ENCODE data around the gene TMEM184A. TPM values are rescaled to one million over a fixed set of nuclear protein-coding genes. Genes with fewer than 3 reads are reported as not detected.
A peak's percentile ranks its signal among the peaks of the same experiment; 100 is the strongest.

TMEM184A gene
- total and polyA plus RNA-seq, 4 experiments from 2014 or later: not detected

GRCh38 chr7:1588978-1589377 is 33.0 kb upstream of the TMEM184A start:
- POLR2A ChIA-PET (ENCODE audit: partially characterized antibody): no interaction called here
- peaks cover 0 to 9% (median 2%) of the 10 kb centered on the region in 8 donors for H3K9me3 Mint-ChIP-seq

GRCh38 chr7:1587738-1588137 is 31.7 kb upstream of the TMEM184A start:
- peaks cover 9% of the 10 kb centered on the region for H3K27me3 ChIP-seq (ENCODE audit: insufficient read depth, low read length)
- Mint-ChIP-seq H3K4me3 (no peak overlapping the region), H3K36me3 (peaks cover 0 to 4% of the 10 kb centered on the region in 2 donors), H3K4me1 (peaks cover 5 to 16% (median 13%) of the 10 kb centered on the region in 4 donors), H3K9me3 (peaks cover 0 to 9% (median 2%) of the 10 kb centered on the region in 8 donors), H3K27ac (no peak overlapping the region), H3K27me3 (peaks cover 22 to 31% of the 10 kb centered on the region in 2 donors)
- H3K4me1 ChIP-seq (ENCODE audit: insufficient read depth, low read length): peaks cover 16% of the 10 kb centered on the region
- no peaks in the 10 kb centered on the region for H3K36me3 ChIP-seq (ENCODE audit: insufficient read depth, low read length)
- no peak overlapping the region for H3K4me3 ChIP-seq (ENCODE audit: low read length in 2 of 2)
- no peak overlapping the region for H3K27ac ChIP-seq (ENCODE audit: low read depth, low read length)
- CTCF ChIA-PET (ENCODE audit: partially characterized antibody): no interaction called here
- peaks cover 0 to 4% of the 10 kb centered on the region in 2 donors for H3K9me3 ChIP-seq (ENCODE audit: control insufficient read depth in 1 of 2, low read length in 2 of 2)
- POLR2A ChIA-PET (ENCODE audit: partially characterized antibody): no interaction called here
- no peak for DNase-seq
- intact Hi-C loops (cut with micrococcal nuclease): no loop called here

More at GRCh38 chr7:1588978-1589377, 33.0 kb upstream of the TMEM184A start:
- peaks cover 0 to 4% of the 10 kb centered on the region in 2 donors for H3K36me3 Mint-ChIP-seq
- peaks cover 22% of the 10 kb centered on the region for H3K4me1 ChIP-seq (ENCODE audit: insufficient read depth, low read length)
- peaks cover 0 to 4% of the 10 kb centered on the region in 2 donors for H3K9me3 ChIP-seq (ENCODE audit: control insufficient read depth in 1 of 2, low read length in 2 of 2)
- intact Hi-C loops (cut with micrococcal nuclease): no loop called here
- H3K27me3 Mint-ChIP-seq: peaks cover 24 to 40% of the 10 kb centered on the region in 2 donors
- H3K27ac ChIP-seq (ENCODE audit: low read depth, low read length): no peak overlapping the region
- peaks cover 9% of the 10 kb centered on the region for H3K27me3 ChIP-seq (ENCODE audit: insufficient read depth, low read length)
- DNase-seq: no peak
- no peak overlapping the region for H3K4me3 ChIP-seq (ENCODE audit: low read length in 2 of 2)
- no peak overlapping the region for H3K4me3 Mint-ChIP-seq
- H3K36me3 ChIP-seq (ENCODE audit: insufficient read depth, low read length): no peaks in the 10 kb centered on the region
- peaks cover 8 to 23% (median 17%) of the 10 kb centered on the region in 4 donors for H3K4me1 Mint-ChIP-seq
- H3K27ac Mint-ChIP-seq: no peak overlapping the region
- CTCF ChIA-PET (ENCODE audit: partially characterized antibody): no interaction called here

- Mint-ChIP-seq H3K4me1 (peaks cover 2 to 9% (median 7%) of the 10 kb centered on the region in 4 donors), H3K27ac (no peak overlapping the region), H3K27me3 (peaks cover 18 to 25% of the 10 kb centered on the region in 2 donors), H3K9me3 (peaks cover 0 to 9% (median 2%) of the 10 kb centered on the region in 8 donors), H3K36me3 (peaks cover 0 to 4% of the 10 kb centered on the region in 2 donors), H3K4me3 (no peak overlapping the region)
- ChIA-PET CTCF (ENCODE audit: partially characterized antibody) (no interaction called here), POLR2A (ENCODE audit: partially characterized antibody) (no interaction called here)
- peaks cover 0 to 4% of the 10 kb centered on the region in 2 donors for H3K9me3 ChIP-seq (ENCODE audit: control insufficient read depth in 1 of 2, low read length in 2 of 2)
- intact Hi-C loops (cut with micrococcal nuclease): no loop called here
- H3K36me3 ChIP-seq (ENCODE audit: insufficient read depth, low read length): no peaks in the 10 kb centered on the region
- no peak overlapping the region for H3K4me3 ChIP-seq (ENCODE audit: low read length in 2 of 2)
- H3K27me3 ChIP-seq (ENCODE audit: insufficient read depth, low read length): peaks cover 9% of the 10 kb centered on the region
- H3K4me1 ChIP-seq (ENCODE audit: insufficient read depth, low read length): peaks cover 9% of the 10 kb centered on the region
- no peak overlapping the region for H3K27ac ChIP-seq (ENCODE audit: low read depth, low read length)
- DNase-seq: no peak
These were observed 31.1 kb upstream of the TMEM184A start for GRCh38 chr7:1586827-1587705.

- CTCF ChIA-PET (ENCODE audit: partially characterized antibody): no interaction called here
- peaks cover 0 to 2% (median under 1%) of the 10 kb centered on the region in 4 donors for H3K4me1 Mint-ChIP-seq
- intact Hi-C loops (cut with micrococcal nuclease): no loop called here
- POLR2A ChIA-PET (ENCODE audit: partially characterized antibody): interaction anchor here (0.6 kb wide), 1 partner anchor 82 kb away, joined by 3 read pairs; the partner anchor contains the start of gene INTS1
- no peak overlapping the region for H3K27ac ChIP-seq (ENCODE audit: low read depth, low read length)
- peaks cover 1% of the 10 kb centered on the region for H3K4me1 ChIP-seq (ENCODE audit: insufficient read depth, low read length)
- peaks cover 2% of the 10 kb centered on the region for H3K27me3 ChIP-seq (ENCODE audit: insufficient read depth, low read length)
- H3K9me3 Mint-ChIP-seq: peaks cover 0 to 6% (median 1%) of the 10 kb centered on the region in 8 donors
- H3K4me3 Mint-ChIP-seq: no peak overlapping the region
- no peaks in the 10 kb centered on the region for H3K36me3 ChIP-seq (ENCODE audit: insufficient read depth, low read length)
- peaks cover 0 to 4% of the 10 kb centered on the region in 2 donors for H3K36me3 Mint-ChIP-seq
- H3K9me3 ChIP-seq (ENCODE audit: control insufficient read depth in 1 of 2, low read length in 2 of 2): peaks cover 0 to 4% of the 10 kb centered on the region in 2 donors
- DNase-seq: no peak
- no peak overlapping the region for H3K4me3 ChIP-seq (ENCODE audit: low read length in 2 of 2)
- H3K27ac Mint-ChIP-seq: no peak overlapping the region
- H3K27me3 Mint-ChIP-seq: peaks cover 12 to 18% of the 10 kb centered on the region in 2 donors
These were observed 30.3 kb upstream of the TMEM184A start for GRCh38 chr7:1586126-1586826.

GRCh38 chr7:1585142-1585981 is 29.4 kb upstream of the TMEM184A start:
- no peak overlapping the region for H3K27ac ChIP-seq (ENCODE audit: low read depth, low read length)
- POLR2A ChIA-PET (ENCODE audit: partially characterized antibody): no interaction called here
- Mint-ChIP-seq H3K27me3 (peaks cover 2 to 10% of the 10 kb centered on the region in 2 donors), H3K9me3 (peaks cover 0 to 6% (median 1%) of the 10 kb centered on the region in 8 donors), H3K4me3 (no peak overlapping the region), H3K27ac (no peak overlapping the region), H3K4me1 (peaks cover 0 to 2% (median 1%) of the 10 kb centered on the region in 4 donors), H3K36me3 (peaks cover 0 to 4% of the 10 kb centered on the region in 2 donors)
- no peaks in the 10 kb centered on the region for H3K27me3 ChIP-seq (ENCODE audit: insufficient read depth, low read length)
- H3K4me1 ChIP-seq (ENCODE audit: insufficient read depth, low read length): no peaks in the 10 kb centered on the region
- H3K9me3 ChIP-seq (ENCODE audit: control insufficient read depth in 1 of 2, low read length in 2 of 2): peaks cover 0 to 4% of the 10 kb centered on the region in 2 donors
- no peak overlapping the region for H3K4me3 ChIP-seq (ENCODE audit: low read length in 2 of 2)
- no peak for DNase-seq
- intact Hi-C loops (cut with micrococcal nuclease): no loop called here
- no peaks in the 10 kb centered on the region for H3K36me3 ChIP-seq (ENCODE audit: insufficient read depth, low read length)
- CTCF ChIA-PET (ENCODE audit: partially characterized antibody): no interaction called here

- Mint-ChIP-seq H3K36me3 (peaks cover 0 to 4% of the 10 kb centered on the region in 2 donors), H3K9me3 (peaks cover 0 to 6% (median 1%) of the 10 kb centered on the region in 8 donors), H3K27ac (peak overlapping the region in 1 of 7 donors; percentile 6), H3K4me1 (peaks cover 4 to 9% (median 7%) of the 10 kb centered on the region in 4 donors), H3K4me3 (no peak overlapping the region), H3K27me3 (peaks cover 1 to 6% of the 10 kb centered on the region in 2 donors)
- POLR2A ChIA-PET (ENCODE audit: partially characterized antibody): no interaction called here
- Histone ChIP-seq H3K27ac (ENCODE audit: low read depth, low read length) (no peak overlapping the region), H3K4me1 (ENCODE audit: insufficient read depth, low read length) (peaks cover 2% of the 10 kb centered on the region), H3K36me3 (ENCODE audit: insufficient read depth, low read length) (no peaks in the 10 kb centered on the region), H3K9me3 (ENCODE audit: control insufficient read depth in 1 of 2, low read length in 2 of 2) (peaks cover 0 to 4% of the 10 kb centered on the region in 2 donors), H3K27me3 (ENCODE audit: insufficient read depth, low read length) (no peaks in the 10 kb centered on the region), H3K4me3 (ENCODE audit: low read length in 2 of 2) (no peak overlapping the region)
- intact Hi-C loops (cut with micrococcal nuclease): no loop called here
- CTCF ChIA-PET (ENCODE audit: partially characterized antibody): no interaction called here
- no peak for DNase-seq
These were observed 28.7 kb upstream of the TMEM184A start for GRCh38 chr7:1584700-1585099.

All from CD4-positive, alpha-beta memory T cell (primary cell).